Stimulated activated CD4-positive, alpha-beta T cell treated with anti-CD3 and anti-CD28 coated beads, Interleukin-2, amount 100 ng/mL, for 24 hours (primary cell): ENCODE measurements around the gene TENM4.

Experiments
- DNase-seq, 2 donors: peaks; one replicate each; pipeline ENCODE4 v3.0.0-alpha.2; 2020

TENM4 gene

GRCh38 chr11:79340535-79340934 is 100.3 kb downstream of the TENM4 start:
- no peak for DNase-seq

GRCh38 chr11:79336797-79337517 is 103.9 kb downstream of the TENM4 start:
- DNase-seq, result no peak

GRCh38 chr11:79335681-79336080 is 105.1 kb downstream of the TENM4 start:
- DNase-seq, result no peak

- no peak for DNase-seq
These were observed 107.5 kb downstream of the TENM4 start for GRCh38 chr11:79333355-79333754.

- DNase-seq, result no peak
These were observed 108.8 kb downstream of the TENM4 start for GRCh38 chr11:79332017-79332416.

GRCh38 chr11:79331203-79331901 is 109.5 kb downstream of the TENM4 start:
- DNase-seq, result no peak

- DNase-seq, result no peak
These were observed 110.2 kb downstream of the TENM4 start for GRCh38 chr11:79330651-79331050.

GRCh38 chr11:79329561-79329960 is 111.3 kb downstream of the TENM4 start:
- DNase-seq, result no peak

GRCh38 chr11:79328402-79328801 is 112.4 kb downstream of the TENM4 start:
- DNase-seq, result no peak

- DNase-seq, result no peak
These were observed 115.0 kb downstream of the TENM4 start for GRCh38 chr11:79325851-79326250.

GRCh38 chr11:79321263-79321662 is 119.6 kb downstream of the TENM4 start:
- no peak for DNase-seq

- no peak for DNase-seq
These were observed 125.7 kb downstream of the TENM4 start for GRCh38 chr11:79314906-79315689.

- DNase-seq, result no peak
These were observed 127.3 kb downstream of the TENM4 start for GRCh38 chr11:79313530-79313913.

- no peak for DNase-seq
These were observed 128.0 kb downstream of the TENM4 start for GRCh38 chr11:79312617-79313529.

GRCh38 chr11:79311461-79311860 is 129.4 kb downstream of the TENM4 start:
- no peak for DNase-seq

GRCh38 chr11:79309407-79309806 is 131.4 kb downstream of the TENM4 start:
- no peak for DNase-seq

- DNase-seq, result no peak
These were observed 132.4 kb downstream of the TENM4 start for GRCh38 chr11:79308429-79308828.

GRCh38 chr11:79304599-79305212 is 136.1 kb downstream of the TENM4 start:
- no peak for DNase-seq

GRCh38 chr11:79296141-79296540 is 144.7 kb downstream of the TENM4 start:
- DNase-seq, result no peak

- no peak for DNase-seq
These were observed 145.7 kb downstream of the TENM4 start for GRCh38 chr11:79294845-79295731.

- DNase-seq, result no peak
These were observed 148.9 kb downstream of the TENM4 start for GRCh38 chr11:79291948-79292347.
